ENCODE data around the gene GRK6. TPM values are rescaled to one million over a fixed set of nuclear protein-coding genes. Genes with fewer than 3 reads are reported as not detected.

The GRK6 gene
- total RNA-seq, 1 experiment from 2014 or later = 75.2 TPM

DNA sequence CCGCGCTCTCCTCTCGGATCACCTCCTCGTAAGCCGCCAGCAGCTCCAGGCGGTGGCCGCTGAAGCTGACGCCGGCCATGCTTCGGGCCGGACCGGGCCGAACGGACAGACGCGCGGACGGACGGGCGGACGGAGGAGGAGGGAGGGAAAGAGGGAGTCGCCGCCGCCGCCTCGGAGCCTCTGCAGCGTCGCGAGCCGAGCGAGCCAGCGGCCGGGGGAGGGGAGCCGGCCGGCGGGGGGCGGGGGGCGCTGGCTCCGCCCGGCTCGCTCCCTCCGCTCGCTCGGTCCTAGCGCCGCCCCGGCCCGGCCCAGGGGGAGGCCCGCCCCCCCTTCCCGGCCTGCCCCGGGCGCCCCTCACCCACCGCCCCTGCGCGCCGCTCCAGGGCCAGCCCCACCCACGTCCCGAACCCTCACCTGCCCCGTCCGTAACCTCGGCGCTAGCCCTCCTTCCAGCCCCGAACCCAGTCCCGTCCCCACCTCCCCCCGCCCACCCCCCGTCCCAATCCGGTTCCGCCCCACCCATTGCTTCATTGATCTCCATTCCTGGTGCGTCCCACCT is 47.0 kb downstream of the GRK6 start, which contains the start of gene DBN1:
Gene DBN1 (minus strand): TSS at position 192 of the 559 bp plus-strand sequence. CDS start 113 bp downstream, at position 79.
- H3K9me3 Mint-ChIP-seq = no peaks in the 10 kb centered on the region

More for the DNA sequence above, 47.0 kb downstream of the GRK6 start, which contains the start of gene DBN1:
- peak within 1 kb of the TSS; percentile 18 for H4K91ac ChIP-seq (ENCODE audit: insufficient read length, low read depth, low read length)
- H3K27ac Mint-ChIP-seq = peak within 1 kb of the TSS; percentile 70 to 92 (median 89); a peak in 6 of 7 replicates
- peak within 1 kb of the TSS; percentile 95 for H3K18ac ChIP-seq (ENCODE audit: insufficient read length, low read depth, low read length)
- H2AFZ ChIP-seq (ENCODE audit: low read length) = no peak within 1 kb of the TSS
- peak within 1 kb of the TSS; percentile 61 for H3K4me2 ChIP-seq (ENCODE audit: insufficient read depth, insufficient read length, low read length)
- no peak within 1 kb of the TSS for H2AK5ac ChIP-seq (ENCODE audit: insufficient read length, low read length)
- H4K8ac ChIP-seq (replicated peaks; ENCODE audit: insufficient read length, low read depth, low read length) = no peak within 1 kb of the TSS
- no peaks in the 10 kb centered on the region for H3K9me3 ChIP-seq (ENCODE audit: control insufficient read depth, low read depth, low read length)
- no peaks in the 10 kb centered on the region for H4K20me1 ChIP-seq (ENCODE audit: control insufficient read depth, insufficient read depth, insufficient read length)
- peaks cover 4% of the 10 kb centered on the region for H3K23me2 ChIP-seq (ENCODE audit: insufficient read length, low read depth, low read length, poor library complexity, severe bottlenecking)
- H3K14ac ChIP-seq (ENCODE audit: insufficient read depth, low read length) = peak within 1 kb of the TSS; percentile 97
- H3K9ac ChIP-seq (ENCODE audit: extremely low read depth, insufficient read length, low read length) = peak within 1 kb of the TSS; percentile 85
- peak within 1 kb of the TSS; percentile 8; the same call in 1 of the 2 replicates for H3K4ac ChIP-seq (ENCODE audit: low read depth, low read length)
- peaks cover 20 to 35% (median 34%) of the 10 kb centered on the region in 3 experiments for H3K36me3 Mint-ChIP-seq (ENCODE audit: insufficient read depth in 1 of 3, low read depth in 3 of 3)
- no peak within 1 kb of the TSS for H3K23ac ChIP-seq (ENCODE audit: insufficient read length, low read depth, low read length)
- peaks cover 10% of the 10 kb centered on the region for H3K79me1 ChIP-seq (ENCODE audit: insufficient read depth, low read depth, low read length, poor library complexity, severe bottlenecking)
- no peak within 1 kb of the TSS for H4K5ac ChIP-seq (ENCODE audit: insufficient read length, low read depth, low read length)
- H2BK15ac ChIP-seq (ENCODE audit: low read depth, low read length) = no peak within 1 kb of the TSS
- WGBS (ENCODE audit: extremely low coverage, insufficient read length, low lambda C conversion rate) = no CpG with 5 or more reads among the region's 69 CpGs
- no peaks in the 10 kb centered on the region; the same call in 1 of the 2 replicates for H3K27me3 Mint-ChIP-seq (ENCODE audit: low read depth)
- H3K4me3 Mint-ChIP-seq = peak within 1 kb of the TSS; percentile 83 to 89
- H3K56ac ChIP-seq (ENCODE audit: insufficient read length, low read depth, low read length) = no peak within 1 kb of the TSS
- H3K79me2 ChIP-seq (ENCODE audit: insufficient read depth, low read length) = peaks cover 26% of the 10 kb centered on the region; the same call in 1 of the 2 replicates
- H2BK20ac ChIP-seq (ENCODE audit: low read depth, low read length, poor library complexity, severe bottlenecking) = no peak within 1 kb of the TSS
- H2BK12ac ChIP-seq (ENCODE audit: insufficient read length, low read depth, low read length) = no peak within 1 kb of the TSS
- H2BK120ac ChIP-seq (ENCODE audit: low read depth, low read length, poor library complexity, severe bottlenecking) = no peak within 1 kb of the TSS
- no peak within 1 kb of the TSS for H3K27ac ChIP-seq (ENCODE audit: insufficient read length, low read depth, low read length)
- H3K4me1 Mint-ChIP-seq = peaks cover 44 to 69% of the 10 kb centered on the region in 2 experiments
- TF ChIP-seq, protein P1, sequence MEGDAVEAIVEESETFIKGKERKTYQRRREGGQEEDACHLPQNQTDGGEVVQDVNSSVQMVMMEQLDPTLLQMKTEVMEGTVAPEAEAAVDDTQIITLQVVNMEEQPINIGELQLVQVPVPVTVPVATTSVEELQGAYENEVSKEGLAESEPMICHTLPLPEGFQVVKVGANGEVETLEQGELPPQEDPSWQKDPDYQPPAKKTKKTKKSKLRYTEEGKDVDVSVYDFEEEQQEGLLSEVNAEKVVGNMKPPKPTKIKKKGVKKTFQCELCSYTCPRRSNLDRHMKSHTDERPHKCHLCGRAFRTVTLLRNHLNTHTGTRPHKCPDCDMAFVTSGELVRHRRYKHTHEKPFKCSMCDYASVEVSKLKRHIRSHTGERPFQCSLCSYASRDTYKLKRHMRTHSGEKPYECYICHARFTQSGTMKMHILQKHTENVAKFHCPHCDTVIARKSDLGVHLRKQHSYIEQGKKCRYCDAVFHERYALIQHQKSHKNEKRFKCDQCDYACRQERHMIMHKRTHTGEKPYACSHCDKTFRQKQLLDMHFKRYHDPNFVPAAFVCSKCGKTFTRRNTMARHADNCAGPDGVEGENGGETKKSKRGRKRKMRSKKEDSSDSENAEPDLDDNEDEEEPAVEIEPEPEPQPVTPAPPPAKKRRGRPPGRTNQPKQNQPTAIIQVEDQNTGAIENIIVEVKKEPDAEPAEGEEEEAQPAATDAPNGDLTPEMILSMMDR (conservative IDR thresholded peaks at IDR 0.05) = no peak
- H3K4me1 ChIP-seq (ENCODE audit: insufficient read depth, low read length) = peaks cover 24% of the 10 kb centered on the region; the same call in 1 of the 2 replicates
- peak; percentile 71 for DNase-seq
- H2BK5ac ChIP-seq (ENCODE audit: insufficient read length, low read length) = no peak within 1 kb of the TSS
- no peaks in the 10 kb centered on the region for H3K27me3 ChIP-seq (ENCODE audit: insufficient read depth, low read length)
- no peak within 1 kb of the TSS for H3T11ph ChIP-seq (ENCODE audit: low read length)
